Measurements from ENCODE around the gene COL19A1.
"Not testable (repeated sequence)": the region's sequence is repeated elsewhere in the genome, so short reads cannot be mapped to it uniquely, and the experiment has no call there.

DNA sequence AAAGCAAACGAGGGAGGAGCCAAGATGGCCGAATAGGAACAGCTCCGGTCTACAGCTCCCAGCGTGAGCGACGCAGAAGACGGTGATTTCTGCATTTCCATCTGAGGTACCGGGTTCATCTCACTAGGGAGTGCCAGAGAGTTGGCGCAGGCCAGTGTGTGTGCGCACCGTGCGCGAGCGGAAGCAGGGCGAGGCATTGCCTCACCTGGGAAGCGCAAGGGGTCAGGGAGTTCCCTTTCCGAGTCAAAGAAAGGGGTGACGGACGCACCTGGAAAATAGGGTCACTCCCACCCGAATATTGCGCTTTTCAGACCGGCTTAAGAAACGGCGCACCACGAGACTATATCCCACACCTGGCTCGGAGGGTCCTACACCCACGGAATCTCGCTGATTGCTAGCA lies 144.0 kb downstream of the COL19A1 start:
- TF ChIP-seq, protein P1, sequence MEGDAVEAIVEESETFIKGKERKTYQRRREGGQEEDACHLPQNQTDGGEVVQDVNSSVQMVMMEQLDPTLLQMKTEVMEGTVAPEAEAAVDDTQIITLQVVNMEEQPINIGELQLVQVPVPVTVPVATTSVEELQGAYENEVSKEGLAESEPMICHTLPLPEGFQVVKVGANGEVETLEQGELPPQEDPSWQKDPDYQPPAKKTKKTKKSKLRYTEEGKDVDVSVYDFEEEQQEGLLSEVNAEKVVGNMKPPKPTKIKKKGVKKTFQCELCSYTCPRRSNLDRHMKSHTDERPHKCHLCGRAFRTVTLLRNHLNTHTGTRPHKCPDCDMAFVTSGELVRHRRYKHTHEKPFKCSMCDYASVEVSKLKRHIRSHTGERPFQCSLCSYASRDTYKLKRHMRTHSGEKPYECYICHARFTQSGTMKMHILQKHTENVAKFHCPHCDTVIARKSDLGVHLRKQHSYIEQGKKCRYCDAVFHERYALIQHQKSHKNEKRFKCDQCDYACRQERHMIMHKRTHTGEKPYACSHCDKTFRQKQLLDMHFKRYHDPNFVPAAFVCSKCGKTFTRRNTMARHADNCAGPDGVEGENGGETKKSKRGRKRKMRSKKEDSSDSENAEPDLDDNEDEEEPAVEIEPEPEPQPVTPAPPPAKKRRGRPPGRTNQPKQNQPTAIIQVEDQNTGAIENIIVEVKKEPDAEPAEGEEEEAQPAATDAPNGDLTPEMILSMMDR (IDR thresholded peaks at IDR 0.05; ENCODE audit: insufficient read depth, low read length, poor library complexity, severe bottlenecking) = not testable (repeated sequence)
- not testable (repeated sequence) for TF ChIP-seq EZH2phosphoT487 (conservative IDR thresholded peaks at IDR 0.05; ENCODE audit: low read length)

Measured in SU-DHL-6 (cell line).